Endodermal cell (in vitro differentiated cells): Measurements from ENCODE around the gene EPHX1. TPM values are rescaled to one million over a fixed set of nuclear protein-coding genes. Genes with fewer than 3 reads are reported as not detected.

Source experiments
- DNase-seq: peaks from one replicate; pipeline ENCODE4 v3.0.0-alpha.2; 2017
- H3K27ac ChIP-seq: 2 replicates; pipeline ENCODE4 v1.5.1; 2013; ENCODE audit warnings: mild to moderate bottlenecking, low read depth, low read length, moderate library complexity
- H3K27me3 ChIP-seq: 2 replicates; pipeline ENCODE4 v1.6.1; 2013; ENCODE audit warnings: mild to moderate bottlenecking, low read length, moderate library complexity; ENCODE audit not compliant: insufficient read depth, control insufficient read depth, poor library complexity, severe bottlenecking
- H3K36me3 ChIP-seq: 2 replicates; pipeline ENCODE4 v1.7.0; 2013; ENCODE audit warnings: mild to moderate bottlenecking, low read length, moderate library complexity; ENCODE audit not compliant: control insufficient read depth, insufficient read depth
- H3K4me1 ChIP-seq: one replicate; pipeline ENCODE4 v1.7.0; 2013; ENCODE audit warnings: low read length; ENCODE audit not compliant: control insufficient read depth, insufficient read depth
- H3K4me3 ChIP-seq: 2 replicates; pipeline ENCODE4 v1.5.1; 2013; ENCODE audit warnings: mild to moderate bottlenecking, low read length, moderate library complexity
- H3K9ac ChIP-seq: 2 replicates; pipeline ENCODE4 v1.6.1; 2013; ENCODE audit warnings: mild to moderate bottlenecking, low read length, moderate library complexity; ENCODE audit not compliant: poor library complexity, severe bottlenecking; ENCODE audit errors: extremely low read depth
- H3K9me3 ChIP-seq: 2 replicates; pipeline ENCODE4 v1.6.1; 2013; ENCODE audit warnings: mild to moderate bottlenecking, low read length, moderate library complexity; ENCODE audit not compliant: control insufficient read depth
- H3K27ac Mint-ChIP-seq: 2 replicates; pipeline ENCODE4 v1.8.0; 2020; ENCODE audit warnings: mixed read lengths
- H3K27me3 Mint-ChIP-seq: 2 replicates; pipeline ENCODE4 v1.8.0; 2021; ENCODE audit warnings: mild to moderate bottlenecking, mixed read lengths; ENCODE audit not compliant: insufficient read depth
- H3K36me3 Mint-ChIP-seq: 2 replicates; pipeline ENCODE4 v1.8.0; 2020; ENCODE audit warnings: low read depth, mixed read lengths
- H3K4me1 Mint-ChIP-seq: 2 replicates; pipeline ENCODE4 v1.8.0; 2020; ENCODE audit warnings: mixed read lengths
- H3K4me3 Mint-ChIP-seq: 2 replicates; pipeline ENCODE4 v1.8.0; 2020; ENCODE audit warnings: mild to moderate bottlenecking, moderate library complexity, mixed read lengths
- H3K9me3 Mint-ChIP-seq: 2 replicates; pipeline ENCODE4 v1.8.0; 2020; ENCODE audit warnings: mild to moderate bottlenecking, mixed read lengths
- WGBS, 2 experiments: methylation state at CpG; one replicate each; pipeline versions ENCODE4 v1.1.5 to v1.1.7; 2013; ENCODE audit warnings: missing lambda C conversion rate in 2 of 2, mixed read lengths in 1 of 2; ENCODE audit not compliant: insufficient coverage in 1 of 2, insufficient read length in 1 of 2; 5-methylcytosine and 5-hydroxymethylcytosine counted together
- total RNA-seq, 2 donors: library from RNA; stranded (reverse); fragmentation: NEBNext Ultra II Directional in 1 of 2; extraction: Animal tissue kit (Norgen Biotek cat#: 25700) in 1 of 2; gene quantifications; 2 replicates in 1 of 2; 3 replicates in 1 of 2; pipeline ENCODE4 v1.2.1, GENCODE V29; 2021
- TF ChIP-seq, protein P1 (sequence below): fragments of 200-600 bp; sonication (generic); conservative IDR thresholded peaks from 2 replicates; pipeline ENCODE4 v1.5.0; 2021; ENCODE audit warnings: antibody characterized with exemption, mild to moderate bottlenecking

The EPHX1 gene
- total RNA-seq, 2 donors from 2014 or later = 49.2 to 84.1 TPM

DNA sequence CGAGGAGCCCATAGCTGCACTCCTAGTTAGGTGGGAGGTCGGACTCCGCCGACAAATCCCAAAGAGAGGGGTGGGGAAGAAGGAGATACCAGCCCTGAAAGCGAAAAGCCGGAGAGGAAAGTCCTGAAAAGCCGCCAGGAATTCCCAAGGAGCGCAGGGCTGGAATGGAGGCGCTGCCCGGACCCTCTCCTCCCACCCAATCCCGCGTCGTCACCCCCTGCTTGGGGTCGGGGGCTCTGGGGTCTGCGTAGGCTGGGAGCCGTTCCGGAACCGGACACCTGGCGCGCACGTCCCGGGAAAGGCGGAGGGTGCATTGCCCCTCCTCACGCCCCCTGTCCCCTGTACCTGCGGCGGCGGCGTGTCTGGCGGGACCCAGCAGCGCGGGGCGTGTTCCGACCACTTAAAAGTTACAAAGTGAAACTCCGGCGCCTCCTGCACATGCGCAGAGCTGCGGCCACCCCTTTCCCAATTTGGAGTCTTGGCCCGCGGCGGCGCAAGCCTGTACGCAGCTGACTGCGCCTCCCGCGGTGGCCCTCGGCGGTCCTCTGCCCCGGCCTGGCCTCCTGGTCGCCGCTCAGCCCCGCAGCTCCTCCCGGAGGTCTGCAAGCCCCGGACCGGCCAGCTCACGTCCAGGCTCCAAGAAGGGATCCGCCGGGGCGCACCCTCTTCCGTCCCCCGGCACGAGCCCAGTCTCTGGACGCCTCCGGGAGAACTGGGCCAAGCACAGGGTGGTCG lies 72.2 kb downstream of the EPHX1 start, which contains the start of gene TMEM63A:
TMEM63A (minus strand) TSS at position 422 of the 735 bp plus-strand sequence. CDS start 4,800 bp downstream, outside the sequence.
- no peaks in the 10 kb centered on the region for H3K27me3 ChIP-seq
- TF ChIP-seq, protein P1, sequence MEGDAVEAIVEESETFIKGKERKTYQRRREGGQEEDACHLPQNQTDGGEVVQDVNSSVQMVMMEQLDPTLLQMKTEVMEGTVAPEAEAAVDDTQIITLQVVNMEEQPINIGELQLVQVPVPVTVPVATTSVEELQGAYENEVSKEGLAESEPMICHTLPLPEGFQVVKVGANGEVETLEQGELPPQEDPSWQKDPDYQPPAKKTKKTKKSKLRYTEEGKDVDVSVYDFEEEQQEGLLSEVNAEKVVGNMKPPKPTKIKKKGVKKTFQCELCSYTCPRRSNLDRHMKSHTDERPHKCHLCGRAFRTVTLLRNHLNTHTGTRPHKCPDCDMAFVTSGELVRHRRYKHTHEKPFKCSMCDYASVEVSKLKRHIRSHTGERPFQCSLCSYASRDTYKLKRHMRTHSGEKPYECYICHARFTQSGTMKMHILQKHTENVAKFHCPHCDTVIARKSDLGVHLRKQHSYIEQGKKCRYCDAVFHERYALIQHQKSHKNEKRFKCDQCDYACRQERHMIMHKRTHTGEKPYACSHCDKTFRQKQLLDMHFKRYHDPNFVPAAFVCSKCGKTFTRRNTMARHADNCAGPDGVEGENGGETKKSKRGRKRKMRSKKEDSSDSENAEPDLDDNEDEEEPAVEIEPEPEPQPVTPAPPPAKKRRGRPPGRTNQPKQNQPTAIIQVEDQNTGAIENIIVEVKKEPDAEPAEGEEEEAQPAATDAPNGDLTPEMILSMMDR = peak; percentile 51
- peak; percentile 98 for DNase-seq
- H3K4me1 ChIP-seq = peaks cover 26% of the 10 kb centered on the region
- H3K9me3 ChIP-seq = no peaks in the 10 kb centered on the region
- Mint-ChIP-seq H3K36me3 (peaks cover 17% of the 10 kb centered on the region), H3K4me1 (peaks cover 54% of the 10 kb centered on the region), H3K4me3 (peak within 1 kb of the TSS; percentile 87), H3K27me3 (no peaks in the 10 kb centered on the region), H3K27ac (peak within 1 kb of the TSS; percentile 98), H3K9me3 (no peaks in the 10 kb centered on the region)
- H3K36me3 ChIP-seq = peaks cover 37% of the 10 kb centered on the region
- WGBS, 2 experiments = 0 to 1% methylated on average over 17 to 64 of the region's 64 CpGs
- H3K9ac ChIP-seq = peak within 1 kb of the TSS; percentile 94
- H3K4me3 ChIP-seq = peak within 1 kb of the TSS; percentile 90
- H3K27ac ChIP-seq = no peak within 1 kb of the TSS

DNA sequence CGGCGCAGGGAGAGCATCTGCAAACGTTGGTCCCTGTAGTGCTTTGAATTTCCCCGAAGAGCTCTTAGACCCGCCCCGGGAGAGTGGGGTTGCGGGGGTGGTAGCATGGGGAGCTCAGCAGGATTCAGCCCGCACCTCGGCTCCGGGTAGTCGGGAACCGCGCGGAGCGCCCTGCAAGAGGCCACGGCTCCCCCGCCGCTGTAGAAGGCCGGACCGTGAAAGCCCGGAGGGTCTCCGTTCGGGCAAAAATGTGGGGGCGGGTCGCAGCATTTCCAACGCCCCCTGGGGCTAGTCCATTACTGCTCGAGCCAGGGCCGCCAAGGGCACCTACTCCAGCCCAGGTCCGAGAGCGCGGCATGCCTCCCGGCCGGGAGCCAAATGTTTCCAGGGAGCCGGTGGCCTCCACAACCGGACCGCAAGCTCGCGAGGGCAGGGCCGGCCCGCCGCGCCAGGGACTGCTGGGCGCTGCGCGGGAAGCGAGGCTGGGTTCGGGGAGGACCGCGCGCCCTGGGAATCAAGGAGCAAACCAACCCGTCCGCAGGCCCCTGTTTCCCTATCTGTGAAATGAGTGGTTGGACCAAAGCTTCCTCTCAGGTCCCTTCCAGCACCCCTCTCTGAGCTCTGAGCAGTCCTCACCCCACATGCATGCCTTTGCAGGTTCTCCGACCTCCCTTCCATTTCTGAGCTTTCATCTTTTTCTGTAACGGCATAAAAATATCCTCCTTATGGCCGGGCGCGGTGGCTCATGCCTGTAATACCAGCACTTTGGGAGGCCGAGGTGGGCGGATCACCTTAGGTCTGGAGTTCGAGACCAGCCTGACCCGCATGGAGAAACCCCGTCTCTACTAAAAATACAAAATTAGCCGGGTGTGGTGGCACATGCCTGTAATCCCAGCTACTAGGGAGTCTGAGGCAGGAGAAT lies 73.0 kb downstream of the EPHX1 start:
- peaks cover 21% of the 10 kb centered on the region for H3K4me1 ChIP-seq
- no peaks in the 10 kb centered on the region for H3K9me3 ChIP-seq
- Mint-ChIP-seq H3K4me1 (peaks cover 47% of the 10 kb centered on the region), H3K27me3 (no peaks in the 10 kb centered on the region), H3K27ac (peak overlapping the region; percentile 98), H3K4me3 (peak overlapping the region; percentile 87), H3K36me3 (peaks cover 13% of the 10 kb centered on the region), H3K9me3 (no peaks in the 10 kb centered on the region)
- 9 to 14% methylated on average over 26 to 63 of the region's 63 CpGs for WGBS, 2 experiments
- H3K27me3 ChIP-seq = no peaks in the 10 kb centered on the region
- TF ChIP-seq, protein P1 = no peak
- H3K9ac ChIP-seq = peak overlapping the region; percentile 94
- H3K36me3 ChIP-seq = peaks cover 35% of the 10 kb centered on the region
- peak; percentile 85 for DNase-seq
- H3K27ac ChIP-seq = no peak overlapping the region
- peak overlapping the region; percentile 90 for H3K4me3 ChIP-seq

DNA sequence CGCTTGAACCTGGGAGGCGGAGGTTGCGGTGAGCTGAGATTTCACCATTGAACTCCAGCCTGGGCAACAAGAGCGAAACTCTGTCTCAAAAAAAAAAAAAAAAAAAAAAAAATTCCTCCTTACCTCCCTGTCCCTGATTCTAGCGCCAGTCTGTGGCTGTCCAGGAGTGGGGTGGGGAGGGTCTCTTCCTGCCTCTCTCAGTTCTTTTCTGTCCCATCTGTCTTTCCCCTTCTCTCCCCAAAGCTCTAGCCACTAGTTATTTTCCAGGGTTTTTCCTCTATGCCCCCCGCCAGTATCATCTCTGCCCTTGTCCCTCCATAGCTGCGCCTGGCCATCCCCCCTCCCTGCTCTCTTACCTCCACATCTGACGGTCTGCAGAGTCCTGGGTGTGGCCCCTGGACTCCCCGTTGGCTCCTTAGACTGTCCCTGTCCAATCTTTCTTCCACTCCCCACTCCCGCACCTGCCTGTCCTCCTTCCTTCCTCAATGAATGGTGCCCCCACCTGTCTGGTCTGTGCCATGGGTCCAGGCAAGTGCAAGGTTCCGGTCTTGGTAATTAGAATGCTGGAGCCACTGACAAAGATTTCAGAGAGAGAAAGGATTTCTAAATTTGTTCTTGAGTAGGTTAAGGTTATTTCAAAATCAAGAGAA lies 73.8 kb downstream of the EPHX1 start:
- H3K27me3 ChIP-seq = no peaks in the 10 kb centered on the region
- peaks cover 21% of the 10 kb centered on the region for H3K4me1 ChIP-seq
- H3K9ac ChIP-seq = peak overlapping the region; percentile 94
- H3K9me3 ChIP-seq = no peaks in the 10 kb centered on the region
- Mint-ChIP-seq H3K4me3 (peak overlapping the region; percentile 87), H3K9me3 (no peaks in the 10 kb centered on the region), H3K4me1 (peaks cover 48% of the 10 kb centered on the region), H3K36me3 (peaks cover 19% of the 10 kb centered on the region), H3K27me3 (no peaks in the 10 kb centered on the region), H3K27ac (peak overlapping the region; percentile 94)
- no peak overlapping the region for H3K27ac ChIP-seq
- H3K36me3 ChIP-seq = peaks cover 41% of the 10 kb centered on the region
- 79 to 82% methylated on average over 4 to 11 of the region's 11 CpGs for WGBS, 2 experiments
- H3K4me3 ChIP-seq = peak overlapping the region; percentile 90
- no peak for DNase-seq
- TF ChIP-seq, protein P1 = no peak
